Peyer's patch (tissue), 4 donors: ENCODE results near the gene RILPL1. TPM values are rescaled to one million over a fixed set of nuclear protein-coding genes. Genes with fewer than 3 reads are reported as not detected.
"Not testable (repeated sequence)": the region's sequence is repeated elsewhere in the genome, so short reads cannot be mapped to it uniquely, and the experiment has no call there.

Experiments
- DNase-seq, 3 donors: peaks; one replicate each; pipeline ENCODE4 v3.0.0-alpha.2; 2017 to 2019
- H3K27ac ChIP-seq, 4 donors: fragments of 200-600 bp; sonication (generic); one replicate each; pipeline ENCODE4 v1.5.1; 2016 to 2019
- H3K27me3 ChIP-seq, 2 donors: fragments of 200-600 bp; sonication (generic); one replicate each; pipeline ENCODE4 v1.5.1; 2019
- H3K36me3 ChIP-seq, 3 donors: fragments of 200-600 bp; sonication (generic); one replicate each; pipeline ENCODE4 v1.5.1; 2016 to 2019
- H3K4me1 ChIP-seq, 4 donors: fragments of 200-600 bp; sonication (generic); one replicate each; pipeline ENCODE4 v1.5.1; 2016 to 2019
- H3K4me3 ChIP-seq, 4 donors: fragments of 200-600 bp; sonication (generic); 1 replicate in 3 of 4; 2 replicates in 1 of 4; pipeline ENCODE4 v1.5.1; 2016 to 2019; ENCODE audit warnings: mild to moderate bottlenecking in 1 of 4
- H3K9me3 ChIP-seq, 4 donors: fragments of 200-600 bp; sonication (generic); one replicate each; pipeline ENCODE4 v1.5.1; 2016 to 2019; ENCODE audit warnings: mild to moderate bottlenecking in 1 of 4
- POLR2A ChIP-seq, 2 donors: fragments of 450-650 bp; IDR thresholded peaks; one replicate each; pipeline ENCODE4 v1.5.1; 2017; ENCODE audit warnings: antibody characterized with exemption in 2 of 2, mild to moderate bottlenecking in 2 of 2, moderate library complexity in 2 of 2
- total RNA-seq, 4 donors: library from RNA; depleted of rRNA; stranded (reverse); fragments of >200 nt; gene quantifications; one replicate each; pipeline ENCODE4 v1.1.0, GENCODE V29; 2016
- TF ChIP-seq, protein P1 (sequence below), 6 experiments: fragments of 450-650 bp in 4 of 6; fragments of 200-600 bp in 2 of 6; sonication (generic) in 1 of 6; IDR thresholded peaks; one replicate each; pipeline ENCODE4 v1.5.1; 2017 to 2019; ENCODE audit warnings: antibody characterized with exemption in 6 of 6, mild to moderate bottlenecking in 3 of 6, moderate library complexity in 1 of 6

Gene RILPL1
- total RNA-seq, 4 donors from 2014 or later: 1.4 to 29.7 (median 4.6) TPM

GRCh38 chr12:123516216-123516780 lies 17.2 kb downstream of the RILPL1 start:
- Histone ChIP-seq H3K4me1 (no peaks in the 10 kb centered on the region), H3K27ac (no peak overlapping the region), H3K4me3 (no peak overlapping the region), H3K36me3 (no peaks in the 10 kb centered on the region), H3K9me3 (no peaks in the 10 kb centered on the region), H3K27me3 (no peaks in the 10 kb centered on the region)
- no peak for DNase-seq
- no peak for TF ChIP-seq POLR2A (IDR thresholded peaks at IDR 0.05)
- TF ChIP-seq, protein P1, sequence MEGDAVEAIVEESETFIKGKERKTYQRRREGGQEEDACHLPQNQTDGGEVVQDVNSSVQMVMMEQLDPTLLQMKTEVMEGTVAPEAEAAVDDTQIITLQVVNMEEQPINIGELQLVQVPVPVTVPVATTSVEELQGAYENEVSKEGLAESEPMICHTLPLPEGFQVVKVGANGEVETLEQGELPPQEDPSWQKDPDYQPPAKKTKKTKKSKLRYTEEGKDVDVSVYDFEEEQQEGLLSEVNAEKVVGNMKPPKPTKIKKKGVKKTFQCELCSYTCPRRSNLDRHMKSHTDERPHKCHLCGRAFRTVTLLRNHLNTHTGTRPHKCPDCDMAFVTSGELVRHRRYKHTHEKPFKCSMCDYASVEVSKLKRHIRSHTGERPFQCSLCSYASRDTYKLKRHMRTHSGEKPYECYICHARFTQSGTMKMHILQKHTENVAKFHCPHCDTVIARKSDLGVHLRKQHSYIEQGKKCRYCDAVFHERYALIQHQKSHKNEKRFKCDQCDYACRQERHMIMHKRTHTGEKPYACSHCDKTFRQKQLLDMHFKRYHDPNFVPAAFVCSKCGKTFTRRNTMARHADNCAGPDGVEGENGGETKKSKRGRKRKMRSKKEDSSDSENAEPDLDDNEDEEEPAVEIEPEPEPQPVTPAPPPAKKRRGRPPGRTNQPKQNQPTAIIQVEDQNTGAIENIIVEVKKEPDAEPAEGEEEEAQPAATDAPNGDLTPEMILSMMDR (IDR thresholded peaks at IDR 0.05): no peak

- H3K4me1 ChIP-seq, H3K9me3 ChIP-seq, DNase-seq, H3K4me3 ChIP-seq, H3K27me3 ChIP-seq, H3K36me3 ChIP-seq, H3K27ac ChIP-seq: not testable (repeated sequence)
These were observed 18.8 kb downstream of the RILPL1 start for GRCh38 chr12:123514582-123515221.

- Histone ChIP-seq H3K36me3 (no peaks in the 10 kb centered on the region), H3K27ac (no peak overlapping the region)
- TF ChIP-seq, protein P1 (IDR thresholded peaks at IDR 0.05): no peak
- TF ChIP-seq POLR2A (IDR thresholded peaks at IDR 0.05): no peak
These were observed 19.7 kb downstream of the RILPL1 start for GRCh38 chr12:123513805-123514204.

DNA sequence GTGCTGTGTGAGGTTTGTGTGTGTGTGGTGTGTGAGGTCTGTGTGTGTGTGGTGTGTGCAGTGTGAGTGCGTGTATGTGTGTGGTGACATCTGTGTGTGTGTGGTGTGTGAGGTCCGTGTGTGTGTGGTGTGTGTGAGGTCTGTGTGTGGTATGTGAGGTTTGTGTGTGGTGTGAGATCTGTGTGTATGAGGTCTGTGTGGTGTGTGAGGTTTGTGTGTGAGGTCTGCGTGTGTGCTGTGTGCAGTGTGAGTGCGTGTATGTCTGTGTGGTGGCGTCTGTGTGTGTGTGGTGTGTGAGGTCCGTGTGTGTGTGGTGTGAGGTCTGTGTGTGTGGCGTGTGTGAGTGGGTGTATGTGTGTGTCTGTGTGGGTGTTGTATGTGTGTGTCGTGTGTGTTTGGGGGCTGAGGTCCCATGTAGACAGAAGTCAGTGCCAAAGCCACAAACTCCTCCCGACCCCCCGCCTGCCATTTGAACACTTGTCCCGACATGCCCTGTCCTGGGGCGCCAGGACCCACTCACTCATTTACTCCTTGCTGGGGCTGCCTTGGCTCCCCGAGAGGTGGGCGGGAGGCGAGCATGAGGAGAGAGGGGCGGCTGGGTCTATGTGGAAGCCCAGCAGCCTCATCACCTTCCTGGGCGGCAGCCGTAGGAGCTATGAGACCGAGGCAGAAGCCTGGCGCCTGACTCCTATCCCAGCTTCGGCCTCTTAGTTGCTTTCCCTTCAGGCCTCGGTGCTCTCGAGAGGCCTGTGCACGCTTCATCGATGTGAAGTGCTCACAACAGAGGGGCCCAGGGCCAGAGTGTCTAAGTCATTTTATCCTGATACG lies 20.5 kb downstream of the RILPL1 start:
- Histone ChIP-seq H3K27me3 (no peaks in the 10 kb centered on the region), H3K27ac (no peak overlapping the region), H3K9me3 (no peaks in the 10 kb centered on the region), H3K4me1 (no peaks in the 10 kb centered on the region), H3K36me3 (no peaks in the 10 kb centered on the region), H3K4me3 (no peak overlapping the region)
- no peak for DNase-seq
- TF ChIP-seq, protein P1 (IDR thresholded peaks at IDR 0.05): no peak
- TF ChIP-seq POLR2A (IDR thresholded peaks at IDR 0.05): no peak

More at GRCh38 chr12:123513805-123514204, 19.7 kb downstream of the RILPL1 start:
- Histone ChIP-seq H3K4me1 (no peaks in the 10 kb centered on the region), H3K27me3 (no peaks in the 10 kb centered on the region), H3K4me3 (no peak overlapping the region), H3K9me3 (no peaks in the 10 kb centered on the region)
- DNase-seq: no peak

DNA sequence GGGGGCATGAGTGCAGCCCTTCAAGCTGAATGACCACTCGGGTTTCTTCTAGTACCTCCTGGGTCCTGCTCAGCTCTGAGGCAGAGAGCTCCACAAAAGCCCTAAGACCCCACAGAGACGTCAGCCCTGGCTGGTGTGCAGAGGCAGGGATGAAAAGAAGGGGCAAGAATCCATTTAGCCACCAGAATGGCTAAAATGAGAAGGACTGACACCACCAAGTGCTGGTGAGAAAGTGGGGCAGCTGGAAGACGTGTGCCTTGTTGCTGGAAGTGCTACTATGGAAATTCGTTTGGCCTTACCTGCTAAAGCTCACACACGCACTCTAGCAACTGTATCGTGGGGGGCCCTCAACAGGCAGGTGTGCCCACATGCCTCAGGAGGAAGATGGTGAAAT lies 26.7 kb downstream of the RILPL1 start:
- Histone ChIP-seq H3K9me3 (no peaks in the 10 kb centered on the region), H3K36me3 (no peaks in the 10 kb centered on the region), H3K4me1 (no peaks in the 10 kb centered on the region), H3K4me3 (no peak overlapping the region), H3K27ac (no peak overlapping the region), H3K27me3 (no peaks in the 10 kb centered on the region)
- DNase-seq: no peak
- TF ChIP-seq, protein P1 (IDR thresholded peaks at IDR 0.05): no peak
- TF ChIP-seq POLR2A (IDR thresholded peaks at IDR 0.05): no peak
